Measurements from ENCODE around the gene ARHGEF7.

The ARHGEF7 gene

DNA sequence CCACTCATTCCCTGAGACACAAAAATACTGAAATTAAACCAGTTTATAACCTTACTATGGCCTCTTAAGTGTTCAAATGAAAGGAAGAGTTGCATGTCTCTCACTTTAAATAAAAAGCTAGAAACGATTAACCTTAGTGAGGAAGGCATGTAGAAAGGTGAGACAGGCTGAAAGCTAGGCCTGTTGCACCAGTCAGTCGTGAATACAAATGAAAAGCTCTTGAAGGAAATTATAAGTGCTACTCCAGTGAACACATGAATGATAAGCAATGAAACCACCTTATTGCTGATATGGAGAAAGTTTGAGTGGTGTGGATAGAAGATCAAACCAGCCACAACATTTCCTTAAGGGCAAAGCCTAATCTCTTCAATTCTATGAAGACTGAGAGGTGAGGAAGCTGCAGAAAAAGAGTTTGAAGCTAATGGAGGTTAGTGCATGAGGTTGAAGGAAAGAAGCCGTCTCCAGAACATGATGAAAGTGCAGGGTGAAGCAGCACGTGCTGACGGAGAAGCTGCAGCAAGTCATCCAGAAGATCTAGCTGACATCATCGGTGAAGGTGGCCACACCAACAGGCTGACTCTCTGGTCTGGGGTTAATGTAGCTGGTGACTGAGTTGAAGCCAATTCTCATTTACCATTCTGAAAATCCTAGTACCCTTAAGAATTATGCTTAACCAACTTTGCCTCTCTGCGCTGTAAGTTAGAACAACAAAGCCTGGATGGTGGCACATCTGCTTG is 110.9 kb downstream of the ARHGEF7 start:
- TF ChIP-seq GATA2 (IDR thresholded peaks at IDR 0.05; ENCODE audit: low read depth, low read length) (no peak), GATA3 (IDR thresholded peaks at IDR 0.05; ENCODE audit: low read depth, low read length) (no peak)

DNA sequence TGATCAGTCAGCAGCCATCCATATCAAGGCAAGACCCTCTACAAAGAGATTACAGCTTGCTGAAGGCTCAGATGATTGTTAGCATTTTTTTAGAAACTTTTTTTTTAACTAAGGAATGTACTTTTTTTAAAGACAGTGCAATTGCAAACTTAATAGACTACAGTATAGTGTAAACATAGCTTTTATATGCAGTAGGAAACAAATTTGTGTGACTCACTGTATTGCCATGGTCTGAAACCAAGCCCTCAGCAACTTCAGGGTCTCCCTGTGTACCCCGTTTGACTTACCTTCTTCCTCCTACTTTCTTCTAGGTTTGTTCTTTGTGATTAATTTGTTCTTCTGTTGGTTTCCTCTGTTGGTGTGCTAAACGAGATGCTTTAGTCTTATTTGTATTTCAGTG is 112.3 kb downstream of the ARHGEF7 start:
- TF ChIP-seq GATA3 (IDR thresholded peaks at IDR 0.05; ENCODE audit: low read depth, low read length) (no peak), GATA2 (IDR thresholded peaks at IDR 0.05; ENCODE audit: low read depth, low read length) (no peak)

DNA sequence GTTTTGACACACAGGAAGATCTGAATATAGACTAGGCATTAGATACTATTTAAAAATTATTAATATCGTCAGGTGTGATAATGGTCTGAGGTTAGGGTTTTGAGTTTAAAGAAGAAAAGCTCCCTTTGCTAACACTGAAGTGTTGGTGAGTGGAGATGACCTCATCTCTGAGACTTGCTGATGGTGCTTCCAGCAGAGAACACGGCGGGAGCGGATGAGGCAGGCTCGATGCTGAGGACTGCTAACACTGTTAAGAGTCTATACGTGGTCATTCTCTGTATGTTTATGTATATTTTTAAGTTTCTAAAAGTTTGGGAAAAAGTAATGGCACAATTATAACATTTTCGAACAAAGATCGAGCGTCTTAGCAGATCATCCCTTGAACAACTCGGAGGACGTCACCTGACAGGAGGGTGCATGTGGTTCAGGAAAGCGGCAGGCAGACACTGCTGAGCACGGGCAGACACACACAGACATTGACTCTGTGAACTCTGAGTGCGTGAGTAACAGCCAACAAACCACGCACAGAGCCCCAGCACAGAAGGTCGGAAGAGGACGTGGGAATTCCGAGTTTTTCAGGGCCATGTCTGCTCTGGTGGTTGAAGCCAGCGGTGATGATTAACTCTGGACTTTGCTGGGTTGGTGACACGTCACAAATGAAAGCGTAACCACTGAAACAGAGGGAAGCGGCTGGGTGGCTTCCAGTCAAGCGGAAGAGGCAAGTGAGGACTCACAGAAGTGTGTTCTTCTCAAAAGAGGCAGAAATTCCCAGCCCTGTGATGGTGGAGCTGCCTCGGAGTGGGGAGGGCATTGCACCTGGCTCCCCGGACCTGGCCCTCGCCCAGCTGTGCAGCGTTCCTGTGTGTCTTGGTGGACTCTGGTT is 113.4 kb downstream of the ARHGEF7 start:
- TF ChIP-seq GATA3 (IDR thresholded peaks at IDR 0.05; ENCODE audit: low read depth, low read length) = no peak
- no peak for TF ChIP-seq GATA2 (IDR thresholded peaks at IDR 0.05; ENCODE audit: low read depth, low read length)

DNA sequence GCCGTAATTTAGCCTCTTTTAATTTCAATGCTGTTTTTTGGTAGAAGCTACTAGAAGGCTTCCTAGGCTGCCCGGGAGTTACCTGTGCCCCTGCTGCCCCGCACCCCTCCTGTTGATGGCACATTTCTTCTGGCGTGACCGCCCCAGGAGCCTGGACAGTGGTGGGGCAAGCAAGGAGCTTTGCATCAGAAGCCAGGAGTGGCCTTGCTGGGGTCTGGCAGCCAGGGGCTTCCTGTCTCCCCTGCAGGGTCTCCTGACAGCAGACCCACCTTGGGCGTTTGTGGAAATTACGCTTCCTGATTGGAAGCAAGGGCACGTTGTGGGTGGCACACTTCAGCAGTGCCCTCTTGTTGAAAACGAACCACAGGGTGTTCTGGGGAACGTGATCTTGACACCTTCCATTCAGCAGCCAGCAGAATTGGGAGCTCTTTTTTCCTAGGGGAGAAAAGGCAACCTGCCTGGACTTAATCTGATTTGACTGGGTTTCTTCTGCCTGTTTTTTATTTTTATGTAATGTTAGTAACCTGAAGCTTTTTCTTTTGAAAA is 115.3 kb downstream of the ARHGEF7 start:
- TF ChIP-seq GATA3 (IDR thresholded peaks at IDR 0.05; ENCODE audit: low read depth, low read length) = no peak
- no peak for TF ChIP-seq GATA2 (IDR thresholded peaks at IDR 0.05; ENCODE audit: low read depth, low read length)

DNA sequence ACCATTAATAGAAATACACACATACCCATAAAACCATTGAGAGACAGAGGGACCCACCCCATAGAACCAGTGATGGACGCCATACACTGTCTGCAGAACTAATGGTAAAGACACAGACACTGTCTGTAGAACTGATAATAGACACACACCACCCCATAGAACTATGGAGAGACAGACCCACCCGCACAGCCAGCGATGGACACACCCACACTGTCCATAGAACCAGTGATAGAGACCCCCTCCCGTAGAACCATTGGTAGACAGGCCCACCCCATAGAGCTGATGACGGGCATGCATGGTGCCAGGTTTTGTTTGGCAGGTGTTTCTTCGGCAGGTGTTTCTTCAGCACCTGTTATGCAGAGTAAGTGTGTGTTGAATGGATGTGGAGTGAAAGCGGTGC is 117.1 kb downstream of the ARHGEF7 start:
- TF ChIP-seq GATA2 (IDR thresholded peaks at IDR 0.05; ENCODE audit: low read depth, low read length) (no peak), GATA3 (IDR thresholded peaks at IDR 0.05; ENCODE audit: low read depth, low read length) (no peak)

DNA sequence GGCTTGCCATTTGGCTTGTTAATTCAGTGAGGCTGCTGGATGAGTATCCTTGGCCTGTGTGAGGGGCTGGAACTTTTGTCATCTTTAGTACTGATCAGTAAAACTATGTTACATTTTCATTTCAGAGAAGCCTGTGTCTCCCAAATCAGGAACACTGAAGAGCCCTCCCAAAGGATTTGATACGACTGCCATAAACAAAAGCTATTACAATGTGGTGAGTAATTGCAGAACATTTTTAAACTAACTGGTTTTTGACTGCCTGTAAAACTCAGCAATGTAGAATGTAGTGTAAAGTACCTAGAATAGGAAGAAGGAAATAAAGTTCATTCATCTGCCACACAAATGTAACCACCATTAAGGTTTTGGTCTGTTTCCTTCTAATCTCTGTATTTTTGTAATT is 118.0 kb downstream of the ARHGEF7 start:
- TF ChIP-seq GATA2 (IDR thresholded peaks at IDR 0.05; ENCODE audit: low read depth, low read length) = no peak
- TF ChIP-seq GATA3 (IDR thresholded peaks at IDR 0.05; ENCODE audit: low read depth, low read length) = no peak

DNA sequence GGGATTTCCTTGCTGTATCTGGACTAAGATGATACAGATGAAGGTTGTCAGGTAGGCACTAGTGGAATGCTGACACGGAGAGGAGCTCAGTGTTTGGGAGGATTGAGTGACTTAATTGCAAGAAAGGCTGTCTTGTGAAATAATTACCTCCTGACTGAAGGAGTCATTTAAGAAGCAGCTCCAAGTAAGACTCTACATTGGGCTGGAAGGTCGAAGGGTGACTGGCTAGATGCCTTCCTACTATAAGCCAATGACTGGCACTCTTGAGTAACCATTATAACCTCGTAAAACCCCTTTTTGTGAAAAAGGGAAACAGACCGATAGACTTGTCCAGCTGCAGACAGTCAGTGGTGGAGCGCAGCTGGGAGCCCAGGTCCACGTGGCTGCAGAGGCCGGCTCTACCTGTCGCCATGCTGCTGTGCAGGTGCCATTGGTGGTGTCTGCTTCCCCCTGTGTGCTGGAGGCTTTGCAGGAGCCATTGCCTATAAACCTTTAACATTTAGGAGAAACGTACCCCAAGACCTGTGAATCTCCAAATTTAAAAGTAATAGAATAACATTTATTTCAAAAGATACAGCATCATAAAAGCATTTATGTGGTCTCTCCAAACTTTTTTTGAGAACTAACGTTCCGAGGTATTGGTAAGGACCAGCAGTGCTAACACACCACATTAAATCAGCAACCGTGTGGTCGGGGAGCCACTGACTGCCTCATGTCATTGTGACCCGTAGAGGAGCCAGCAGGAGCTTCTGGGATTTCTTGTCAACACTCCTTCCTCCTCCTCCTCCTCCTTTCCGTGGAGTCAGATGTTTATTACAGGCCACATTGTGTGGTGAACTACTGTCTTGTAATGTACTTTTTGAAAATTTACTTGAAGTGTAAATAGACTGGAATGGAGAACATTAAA is 124.9 kb downstream of the ARHGEF7 start:
- no peak for TF ChIP-seq GATA3 (IDR thresholded peaks at IDR 0.05; ENCODE audit: low read depth, low read length)
- no peak for TF ChIP-seq GATA2 (IDR thresholded peaks at IDR 0.05; ENCODE audit: low read depth, low read length)

DNA sequence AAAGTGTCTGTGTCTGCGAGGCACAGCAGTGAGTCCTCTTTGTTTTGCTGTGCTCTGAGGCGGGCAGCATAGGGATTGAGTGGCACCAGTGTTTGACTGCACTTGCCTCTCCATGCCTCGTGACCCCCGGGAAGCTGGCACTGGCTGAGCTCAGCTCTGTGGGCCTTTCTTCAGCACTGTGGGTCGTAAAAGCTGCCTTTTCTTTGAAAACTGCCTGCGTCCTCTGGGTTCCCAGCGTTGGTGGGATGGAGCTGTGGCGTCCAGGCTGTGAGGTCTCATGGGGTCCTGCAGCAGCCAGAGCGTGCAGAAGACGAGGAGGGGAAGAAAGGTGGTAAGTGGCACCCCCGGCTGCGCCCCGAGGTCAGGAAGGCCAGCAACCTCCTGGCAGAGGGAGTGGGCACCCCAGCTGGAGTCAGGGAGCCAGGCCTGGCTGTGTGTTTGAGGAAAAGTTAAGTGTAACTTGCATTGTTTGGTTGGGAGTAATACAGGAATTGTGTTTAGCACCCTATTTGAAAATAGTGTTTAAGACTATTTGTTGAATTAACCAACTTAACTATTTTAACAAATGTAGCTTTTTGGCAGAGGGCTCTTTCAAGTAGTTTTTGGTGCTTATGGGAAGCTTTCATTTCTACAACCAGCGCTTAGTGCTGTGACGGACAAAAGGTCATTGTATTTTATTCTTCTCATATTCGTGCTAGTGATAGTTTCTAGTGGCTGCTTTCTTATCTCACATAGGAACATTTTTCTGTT is 126.1 kb downstream of the ARHGEF7 start:
- TF ChIP-seq GATA2 (IDR thresholded peaks at IDR 0.05; ENCODE audit: low read depth, low read length) (no peak), GATA3 (IDR thresholded peaks at IDR 0.05; ENCODE audit: low read depth, low read length) (no peak)

DNA sequence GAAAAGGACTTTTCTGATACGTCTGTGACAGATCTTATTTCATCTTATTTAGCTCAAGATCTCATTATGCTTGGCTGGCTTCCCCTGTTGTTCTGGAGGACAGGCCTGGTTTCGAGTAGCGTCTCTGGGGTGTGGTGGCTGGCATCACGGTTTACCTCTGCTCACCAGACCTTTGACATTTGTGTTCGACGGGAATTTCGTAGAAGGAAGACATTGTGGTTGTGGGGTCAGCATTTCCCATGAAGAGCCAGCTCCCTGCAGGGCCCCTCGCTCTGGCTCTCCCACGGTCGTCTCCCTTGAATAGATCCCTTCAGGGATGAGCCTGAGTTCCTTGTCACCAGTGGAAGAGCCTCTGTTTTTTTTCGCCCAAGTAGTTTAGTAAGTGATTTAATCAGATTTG is 126.8 kb downstream of the ARHGEF7 start:
- TF ChIP-seq GATA3 (IDR thresholded peaks at IDR 0.05; ENCODE audit: low read depth, low read length) (no peak), GATA2 (IDR thresholded peaks at IDR 0.05; ENCODE audit: low read depth, low read length) (no peak)

DNA sequence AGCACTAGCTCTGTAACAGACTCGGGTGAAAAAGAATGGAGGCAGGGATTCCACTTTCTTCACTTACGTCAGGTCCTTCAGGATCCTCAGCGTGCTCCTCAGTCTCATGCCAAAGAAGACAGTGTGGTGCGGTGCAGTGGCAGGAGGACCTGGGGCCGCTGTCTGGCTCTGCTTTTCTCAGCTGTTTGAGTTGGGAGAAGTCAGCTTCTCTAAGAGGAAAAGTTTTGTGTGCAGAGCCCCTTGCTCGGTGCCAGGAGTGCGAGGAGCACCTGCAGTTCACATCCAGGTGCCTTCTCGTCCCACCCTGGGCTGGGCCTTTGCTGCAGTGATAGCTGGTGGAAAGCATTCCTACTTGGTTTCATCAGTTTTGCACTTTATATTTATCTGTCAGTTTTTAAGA is 127.5 kb downstream of the ARHGEF7 start:
- TF ChIP-seq GATA3 (IDR thresholded peaks at IDR 0.05; ENCODE audit: low read depth, low read length) (no peak), GATA2 (IDR thresholded peaks at IDR 0.05; ENCODE audit: low read depth, low read length) (no peak)

DNA sequence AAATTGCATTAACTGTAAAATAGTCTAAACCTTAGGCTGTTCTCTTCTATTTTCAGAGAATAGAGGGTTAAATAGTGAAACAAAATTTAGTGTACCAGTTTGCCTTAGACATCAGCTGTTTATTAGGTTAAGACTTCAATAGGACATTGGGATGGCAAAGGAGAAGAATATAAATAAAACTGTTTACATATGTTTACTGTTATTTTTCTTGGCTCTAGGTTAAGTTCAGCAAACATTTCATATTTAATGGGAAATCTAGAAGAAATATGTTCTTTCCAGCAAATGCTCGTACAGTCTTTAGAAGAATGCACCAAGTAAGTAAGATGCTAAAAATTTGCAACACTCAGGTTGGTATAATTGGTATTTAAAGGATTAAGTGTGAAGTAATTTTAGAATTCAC is 128.9 kb downstream of the ARHGEF7 start:
- TF ChIP-seq GATA2 (IDR thresholded peaks at IDR 0.05; ENCODE audit: low read depth, low read length) (no peak), GATA3 (IDR thresholded peaks at IDR 0.05; ENCODE audit: low read depth, low read length) (no peak)

DNA sequence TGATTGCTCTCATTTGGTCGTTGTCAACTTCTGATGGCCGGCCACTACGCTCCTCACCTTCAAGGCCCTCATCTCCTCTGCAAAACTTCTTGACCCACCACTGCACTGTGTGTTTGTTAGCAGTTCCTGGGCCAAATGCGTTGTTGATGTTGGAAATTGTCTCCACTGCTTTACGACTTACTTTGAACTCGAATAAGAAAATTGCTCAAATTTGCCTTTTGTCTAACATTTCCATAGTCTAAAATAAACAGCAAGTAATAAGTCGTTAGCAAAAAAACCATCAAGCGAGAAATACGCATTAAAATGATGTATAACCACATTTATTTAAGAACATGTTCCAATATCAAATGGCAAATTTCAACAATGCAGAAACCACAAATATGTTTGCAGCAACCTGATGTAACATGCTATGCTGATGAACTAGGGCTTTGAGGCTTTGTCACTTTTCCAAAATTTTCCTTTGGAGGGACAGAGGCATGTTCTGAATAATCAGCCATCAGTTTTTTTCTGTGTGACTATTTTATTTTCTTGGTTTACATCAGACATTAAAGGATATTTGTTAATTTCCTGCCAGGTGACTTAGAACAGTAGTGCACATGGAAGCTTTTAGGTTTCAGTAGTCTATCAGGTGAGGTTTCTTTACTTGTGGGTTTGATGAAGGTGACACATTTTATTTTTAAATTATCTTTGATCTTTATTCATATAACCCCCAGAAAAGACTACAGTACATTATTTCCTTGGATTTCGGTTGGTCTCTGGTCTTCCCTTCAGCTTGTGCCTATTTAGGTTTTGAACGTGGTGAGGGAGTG is 130.7 kb downstream of the ARHGEF7 start:
- TF ChIP-seq GATA3 (IDR thresholded peaks at IDR 0.05; ENCODE audit: low read depth, low read length) (no peak), GATA2 (IDR thresholded peaks at IDR 0.05; ENCODE audit: low read depth, low read length) (no peak)

Data from SH-SY5Y (cell line).